ENCODE results near the gene RBM17.
A peak's percentile ranks its signal among the peaks of the same experiment; 100 is the strongest.
"Not testable (repeated sequence)": the region's sequence is repeated elsewhere in the genome, so short reads cannot be mapped to it uniquely, and the experiment has no call there.

The RBM17 gene

DNA sequence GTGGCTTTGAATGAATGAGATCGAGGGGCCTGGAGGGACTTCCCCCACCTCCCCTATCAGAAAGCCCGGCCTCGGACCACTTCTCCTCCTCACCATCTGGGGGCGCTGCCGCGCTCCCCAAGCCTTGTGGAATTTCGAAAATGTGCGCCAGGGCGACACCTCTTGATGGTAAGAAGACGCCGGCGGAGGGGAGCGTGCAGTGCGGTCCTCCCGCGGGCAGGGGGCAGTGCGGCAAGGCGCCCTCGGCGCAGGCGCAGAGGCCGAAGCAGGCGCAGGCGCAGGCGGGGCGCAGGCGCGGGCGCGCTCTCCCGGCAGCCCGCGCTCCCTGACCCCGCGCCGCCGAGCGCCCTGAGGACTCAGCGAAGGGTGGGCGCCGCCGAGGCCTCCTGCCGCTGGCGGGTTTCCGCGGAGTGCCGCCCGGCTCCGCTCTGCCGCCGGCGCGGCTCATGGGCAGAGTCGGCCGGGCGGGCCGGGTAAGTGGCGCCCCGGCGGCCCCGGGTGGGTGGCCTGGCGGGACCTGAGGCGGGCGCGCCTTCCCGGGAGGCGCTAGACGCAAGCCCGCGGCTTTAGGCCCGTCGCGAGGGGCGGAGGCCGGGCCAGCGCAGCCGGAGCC lies at the start of gene RBM17:
TSS of gene RBM17 (plus strand) at position 314 of the 613 bp plus-strand sequence. CDS start 8,032 bp downstream, outside the sequence.
- DNase-seq (ENCODE audit: low read depth): peak; percentile 96

DNA sequence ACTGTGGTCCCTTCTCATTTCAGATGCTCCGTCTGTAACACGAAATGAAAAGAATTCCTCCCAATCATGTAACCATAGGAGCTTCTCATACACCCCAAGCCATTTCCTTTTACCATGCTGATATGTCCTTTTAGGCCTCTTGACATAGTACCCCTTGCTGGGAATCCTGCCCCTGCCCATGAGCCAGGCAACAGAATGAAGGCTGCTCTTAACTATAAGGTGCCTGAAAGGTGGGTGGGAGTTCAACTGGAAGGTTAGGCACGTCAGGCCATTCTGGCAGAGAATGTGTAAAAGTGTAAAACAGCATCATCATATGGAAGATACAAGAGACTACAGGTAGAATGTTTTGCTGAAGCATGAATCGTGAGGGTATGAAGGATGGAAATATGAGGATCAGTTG lies 49.1 kb upstream of the RBM17 start:
- DNase-seq (ENCODE audit: low read depth): no peak

DNA sequence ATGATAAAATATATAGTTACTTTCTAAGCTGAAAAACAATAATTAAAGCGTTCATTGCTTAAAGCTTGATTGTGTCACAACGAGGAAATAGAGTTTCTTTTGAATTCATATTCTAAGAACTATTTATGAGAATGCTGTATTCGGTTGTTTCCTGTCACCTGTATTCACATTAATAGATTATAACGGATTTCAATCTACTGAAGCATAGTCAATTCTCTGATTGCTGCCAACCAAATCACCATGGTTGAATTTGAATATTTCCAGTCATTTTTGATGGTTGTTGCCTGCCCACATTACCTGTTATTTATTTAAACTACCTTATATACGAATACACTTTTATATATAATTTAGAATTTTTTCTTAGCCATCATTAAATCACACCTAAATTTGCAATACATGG lies 48.6 kb upstream of the RBM17 start:
- DNase-seq (ENCODE audit: low read depth): no peak

GRCh38 chr10:6043377-6043776 lies 45.5 kb upstream of the RBM17 start:
- not testable (repeated sequence) for DNase-seq (ENCODE audit: low read depth)

- no peak for DNase-seq (ENCODE audit: low read depth)
These were observed 44.8 kb upstream of the RBM17 start for GRCh38 chr10:6044060-6044459.

GRCh38 chr10:6044751-6045313 lies 44.0 kb upstream of the RBM17 start:
- DNase-seq (ENCODE audit: low read depth): no peak

DNA sequence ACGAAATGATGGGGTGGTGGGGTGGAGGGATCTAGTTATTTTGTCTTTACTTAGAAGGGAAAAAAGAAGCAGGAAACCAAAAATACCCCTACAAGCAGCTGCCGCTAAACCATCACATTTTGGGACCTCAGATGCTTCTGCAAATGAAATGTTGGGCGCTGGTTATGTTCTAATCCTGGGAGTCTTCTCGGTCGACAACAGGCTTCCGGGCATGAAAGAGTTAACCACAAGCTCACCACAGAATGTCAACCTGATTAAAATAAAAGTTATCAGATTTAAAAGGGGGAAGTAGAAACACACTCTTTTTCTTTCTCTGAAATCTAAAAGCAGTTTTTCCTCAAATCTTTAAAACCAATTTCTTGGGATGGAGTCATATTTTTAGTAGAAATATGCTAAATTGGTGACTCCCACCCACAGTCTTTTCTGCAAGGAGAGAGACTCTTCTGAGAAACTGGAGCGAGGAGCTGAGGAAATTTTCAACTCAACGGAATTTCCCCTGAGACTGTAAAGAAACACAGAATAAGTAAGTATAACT lies 43.5 kb upstream of the RBM17 start:
- no peak for DNase-seq (ENCODE audit: low read depth)

GRCh38 chr10:6045878-6046772 lies 42.7 kb upstream of the RBM17 start:
- DNase-seq (ENCODE audit: low read depth): no peak

DNA sequence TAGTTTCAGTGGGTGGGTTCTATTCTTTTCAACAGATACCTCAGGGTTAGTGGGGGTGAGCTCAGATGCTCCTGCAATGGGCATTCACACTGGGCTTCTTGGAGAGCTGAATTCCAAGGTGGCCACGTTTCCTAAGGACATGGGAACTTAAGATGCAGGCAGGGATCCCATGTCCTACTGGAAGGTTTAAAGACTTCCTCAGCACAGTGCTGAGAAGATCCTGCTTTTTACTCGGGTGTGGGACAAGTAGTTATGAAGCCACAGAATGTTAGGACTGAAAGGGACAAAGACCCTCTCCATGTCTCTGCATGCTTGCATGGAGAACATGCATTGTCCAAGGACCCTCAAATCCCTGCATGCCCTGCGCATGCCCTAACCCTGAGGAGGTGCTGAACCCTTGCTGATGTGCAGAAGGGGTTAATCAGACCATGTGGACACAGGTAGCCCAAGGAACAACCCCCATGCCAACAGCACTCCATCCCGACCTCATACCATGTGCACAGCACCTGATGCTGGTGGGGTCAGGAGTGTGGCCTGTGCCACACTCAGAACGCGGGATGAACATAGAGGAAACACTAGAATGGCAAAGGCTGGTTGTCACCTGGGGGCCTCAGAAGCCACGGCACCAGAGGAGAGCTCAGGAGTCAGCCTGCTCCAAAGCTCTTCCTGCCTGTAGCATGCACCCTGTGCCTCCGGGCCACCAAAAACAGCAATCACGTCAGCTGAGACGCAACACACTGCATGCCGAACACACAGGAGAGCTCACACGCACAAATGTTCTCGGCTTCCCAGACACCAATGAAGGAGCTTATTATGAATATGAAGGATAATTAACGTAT lies 41.8 kb upstream of the RBM17 start:
- DNase-seq (ENCODE audit: low read depth): no peak

DNA sequence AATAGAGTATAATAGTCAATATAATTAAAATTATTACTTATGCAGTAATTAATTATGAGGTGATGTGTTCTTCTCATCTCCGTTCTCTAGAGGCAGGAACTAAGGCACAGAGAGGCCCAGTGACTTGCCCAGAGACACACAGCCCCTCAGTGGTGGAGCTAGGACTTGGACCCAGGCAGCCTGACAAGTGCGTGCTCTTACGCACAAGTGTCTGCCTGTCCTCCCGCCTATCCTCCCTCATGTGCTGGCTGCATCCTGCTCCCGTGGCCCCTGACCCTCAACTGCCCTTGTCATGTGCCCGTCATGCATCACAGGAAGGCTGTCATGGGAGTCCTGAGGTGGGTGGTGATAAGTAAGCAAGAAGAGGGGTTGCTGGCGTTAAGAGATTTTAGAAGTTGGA lies 41.0 kb upstream of the RBM17 start:
- no peak for DNase-seq (ENCODE audit: low read depth)

DNA sequence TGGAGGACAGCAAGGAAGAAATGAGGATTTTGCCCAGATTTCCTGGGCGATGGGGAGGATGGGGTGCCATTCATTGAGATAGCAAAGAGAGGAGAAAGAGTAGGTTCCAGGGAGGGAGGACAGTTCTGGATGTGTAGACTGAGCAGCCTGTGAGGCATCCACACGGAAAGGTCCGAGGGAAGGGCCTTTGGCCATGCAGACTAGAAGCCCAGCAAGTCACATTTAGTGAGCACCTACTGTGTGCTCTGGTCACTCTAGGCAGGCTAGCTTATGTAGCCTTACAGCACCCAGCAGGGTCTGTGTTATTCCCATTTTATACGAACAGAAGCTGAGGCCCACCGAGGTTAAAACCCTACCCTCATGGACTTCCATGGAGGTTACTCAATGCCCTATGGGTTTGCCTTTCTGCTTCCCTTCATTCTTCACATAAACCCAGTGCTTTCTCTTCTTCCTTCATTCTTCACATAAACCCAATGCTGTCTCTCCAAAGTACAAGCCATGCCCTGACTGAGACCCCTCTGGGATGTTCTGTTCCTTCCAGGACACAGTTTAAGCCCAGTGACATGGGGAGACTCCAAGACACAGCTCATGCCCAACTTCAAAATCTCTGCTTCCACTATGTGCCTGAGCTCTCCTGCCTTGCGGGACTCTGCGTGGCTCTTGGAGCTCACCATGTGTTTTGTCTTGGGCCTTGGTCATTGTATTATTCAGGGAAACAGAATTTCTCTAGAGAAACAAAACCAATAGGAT lies 40.4 kb upstream of the RBM17 start:
- DNase-seq (ENCODE audit: low read depth): no peak

- no peak for DNase-seq (ENCODE audit: low read depth)
These were observed 39.8 kb upstream of the RBM17 start for GRCh38 chr10:6049031-6049400.

- DNase-seq (ENCODE audit: low read depth): peak; percentile 90
These were observed 37.9 kb upstream of the RBM17 start for GRCh38 chr10:6050801-6051445.

- DNase-seq (ENCODE audit: low read depth): peak; percentile 80
These were observed 36.3 kb upstream of the RBM17 start for GRCh38 chr10:6052247-6053221.

DNA sequence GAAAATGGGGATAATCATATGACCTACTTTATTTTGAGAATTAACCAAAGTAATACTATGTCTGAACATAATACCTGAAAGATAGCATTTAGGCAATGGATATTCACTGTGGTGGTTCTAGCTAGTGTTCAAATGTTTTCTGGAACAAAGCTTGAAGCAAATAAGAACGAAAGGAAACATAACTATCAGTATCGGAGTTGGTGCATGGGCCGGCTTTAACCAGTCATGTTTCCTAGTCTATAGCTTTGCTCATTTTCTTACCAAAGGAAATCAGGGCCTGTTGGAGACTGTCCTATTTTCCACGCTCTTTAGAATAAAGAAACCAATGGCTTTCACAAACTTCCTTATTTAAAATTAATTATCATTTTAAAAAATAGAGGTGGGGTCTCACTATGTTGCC lies 35.5 kb upstream of the RBM17 start:
- DNase-seq (ENCODE audit: low read depth): no peak

- DNase-seq (ENCODE audit: low read depth): no peak
These were observed 34.8 kb upstream of the RBM17 start for GRCh38 chr10:6053816-6054631.

- no peak for DNase-seq (ENCODE audit: low read depth)
These were observed 34.0 kb upstream of the RBM17 start for GRCh38 chr10:6054884-6055283.

GRCh38 chr10:6055929-6056328 lies 32.9 kb upstream of the RBM17 start:
- DNase-seq (ENCODE audit: low read depth): no peak

Data from activated T-helper 9 cell treated with anti-CD3 and anti-CD28 coated beads, Interleukin-2, amount 50 U/mL, for 16 hours (primary cell).